Fibroblast of gingiva (primary cell): ENCODE measurements around the gene CEP85.

Experiments used
- DNase-seq: peaks from one replicate; pipeline ENCODE4 v3.0.0-alpha.2; 2011; ENCODE audit warnings: low read depth

The CEP85 gene

GRCh38 chr1:26278303-26278702, 44.3 kb downstream of the CEP85 start:
- DNase-seq, result peak; percentile 87

- DNase-seq, result peak; percentile 78
Measured at GRCh38 chr1:26278724-26279455, 44.9 kb downstream of the CEP85 start.

GRCh38 chr1:26279456-26280332, 45.7 kb downstream of the CEP85 start, which contains the start of gene SH3BGRL3:
Gene SH3BGRL3, plus strand, starts transcription at chr1:26280086. Its CDS starts 70 bp downstream, at chr1:26280156.
- DNase-seq, result peak; percentile 82

GRCh38 chr1:26280333-26281042, 46.5 kb downstream of the CEP85 start:
- DNase-seq, result no peak

GRCh38 chr1:26281091-26281958, 47.3 kb downstream of the CEP85 start:
- DNase-seq, result peak; percentile 37

- DNase-seq, result peak; percentile 32
Measured at GRCh38 chr1:26281971-26282370, 48.0 kb downstream of the CEP85 start.

- DNase-seq, result no peak
Measured at GRCh38 chr1:26282401-26282918, 48.5 kb downstream of the CEP85 start.

GRCh38 chr1:26283279-26283853, 49.4 kb downstream of the CEP85 start:
- DNase-seq, result no peak

GRCh38 chr1:26283871-26284596, 50.0 kb downstream of the CEP85 start:
- DNase-seq, result no peak

- DNase-seq, result peak; percentile 77
Measured at GRCh38 chr1:26284597-26285347, 50.8 kb downstream of the CEP85 start.

- DNase-seq, result no peak
Measured at GRCh38 chr1:26285366-26286063, 51.5 kb downstream of the CEP85 start.

GRCh38 chr1:26286064-26286416, 52.0 kb downstream of the CEP85 start:
- DNase-seq, result no peak

GRCh38 chr1:26287033-26287711, 53.2 kb downstream of the CEP85 start:
- DNase-seq, result no peak

GRCh38 chr1:26287811-26288210, 53.8 kb downstream of the CEP85 start:
- DNase-seq, result no peak

- no peak for DNase-seq
Measured at GRCh38 chr1:26288311-26288941, 54.4 kb downstream of the CEP85 start.

- no peak for DNase-seq
Measured at GRCh38 chr1:26289158-26290059, 55.4 kb downstream of the CEP85 start.
